K562 (cell line): Measurements from ENCODE around the gene C19orf85. TPM values are rescaled to one million over a fixed set of nuclear protein-coding genes. Genes with fewer than 3 reads are reported as not detected.
A peak's percentile ranks its signal among the peaks of the same experiment; 100 is the strongest.

Experiments used
- ATAC-seq: fragments of 200-7000 bp; cut with Tn5 transposase; 3 replicates; pipeline ENCODE4 v1.9.1; 2020; ENCODE audit warnings: moderate library complexity
- BruUV-seq: library from RNA; stranded (reverse); fragments of 400-500 nt; replicated peaks from 2 replicates; lab custom pipeline; 2021; lab: Mats Ljungman, UMichigan
- CTCF ChIA-PET: fragments of 300-600 bp; formaldehyde crosslinking; extraction: SDS; loops from one replicate; lab custom pipeline; 2021; ENCODE audit warnings: low intra/inter-chr PET ratio; lab: Yijun Ruan, JAX
- POLR2A ChIA-PET: fragments of 300-600, 350-650 bp; sonication (Branson Sonifier 250); formaldehyde crosslinking; extraction: SDS; loops from one replicate; lab custom pipeline; 2021; ENCODE audit warnings: antibody characterized with exemption, inconsistent platforms; lab: Yijun Ruan, JAX
- DNase-seq, 4 experiments: peaks; one replicate each; pipeline versions ENCODE4 v3.0.0 to v3.0.0-alpha.2; 2011 to 2018; ENCODE audit warnings: low spot score in 3 of 4, mixed read lengths in 3 of 4; ENCODE audit errors: extremely low read depth in 1 of 4
- FAIRE-seq: peaks from 2 replicates; lab custom pipeline; 2011; peaks lifted over from hg19 to GRCh38; lab: Jason Lieb, UNC
- H2AFZ ChIP-seq: 2 replicates; pipeline ENCODE4 v1.6.0; 2011; ENCODE audit warnings: low read depth, low read length, control low read depth, inconsistent platforms
- H3K27ac ChIP-seq: fragments of 200-600 bp; 3 replicates; pipeline ENCODE4 v1.8.0; 2011; ENCODE audit warnings: low read depth, mild to moderate bottlenecking, control low read depth, inconsistent platforms, low read length, moderate library complexity, mixed read lengths; ENCODE audit errors: extremely low read depth
- H3K27me3 ChIP-seq, 2 experiments: fragments of 300-600 bp in 1 of 2; 2 replicates in 1 of 2; 3 replicates in 1 of 2; pipeline versions ENCODE4 v1.6.0 to v1.8.0; 2011; ENCODE audit warnings: inconsistent platforms in 2 of 2, low read length in 2 of 2, mild to moderate bottlenecking in 1 of 2, mixed read lengths in 1 of 2, moderate library complexity in 1 of 2; ENCODE audit not compliant: control insufficient read depth in 2 of 2, insufficient read depth in 2 of 2
- H3K36me3 ChIP-seq: fragments of 300-600 bp; 3 replicates; pipeline ENCODE4 v1.8.0; 2011; ENCODE audit warnings: mild to moderate bottlenecking, low read length, inconsistent platforms; ENCODE audit not compliant: control insufficient read depth, insufficient read depth
- H3K4me1 ChIP-seq, 2 experiments: fragments of 200-600 bp in 1 of 2; replicated peaks in 1 of 2; 2 replicates in 1 of 2; 3 replicates in 1 of 2; pipeline versions ENCODE4 v1.5.1 to v1.8.0; 2011; ENCODE audit warnings: inconsistent platforms in 2 of 2, low read length in 2 of 2, mild to moderate bottlenecking in 1 of 2, mixed read lengths in 1 of 2, moderate library complexity in 1 of 2; ENCODE audit not compliant: control insufficient read depth in 2 of 2, insufficient read depth in 2 of 2
- H3K4me2 ChIP-seq: 2 replicates; pipeline ENCODE4 v1.6.1; 2011; ENCODE audit warnings: low read length, control low read depth, inconsistent platforms, mixed read lengths; ENCODE audit not compliant: insufficient read depth
- H3K4me3 ChIP-seq: fragments of 200-600 bp; sonication (generic), shearing (Covaris generic); 2 replicates; pipeline ENCODE4 v1.5.1; 2016; ENCODE audit warnings: control low read depth, inconsistent platforms
- H3K79me2 ChIP-seq: fragments of 200-600 bp; 3 replicates; pipeline ENCODE4 v1.8.0; 2011; ENCODE audit warnings: low read length, inconsistent platforms; ENCODE audit not compliant: control insufficient read depth, insufficient read depth
- H3K9ac ChIP-seq, 2 experiments: 2 replicates each; pipeline versions ENCODE4 v1.6.0 to v1.6.1; 2011; ENCODE audit warnings: low read depth in 2 of 2, low read length in 2 of 2, control low read depth in 1 of 2, inconsistent platforms in 1 of 2, mild to moderate bottlenecking in 1 of 2, mixed read lengths in 1 of 2; ENCODE audit not compliant: insufficient read depth in 1 of 2
- H3K9me1 ChIP-seq: one replicate; pipeline ENCODE4 v1.6.0; 2011; ENCODE audit warnings: inconsistent platforms, mild to moderate bottlenecking, low read length, moderate library complexity; ENCODE audit not compliant: control insufficient read depth, insufficient read depth
- H3K9me3 ChIP-seq: replicated peaks from 2 replicates; pipeline ENCODE4 v1.5.1; 2011; ENCODE audit warnings: low read depth, low read length, inconsistent platforms; ENCODE audit not compliant: control insufficient read depth, insufficient read depth
- H4K20me1 ChIP-seq: replicated peaks from 2 replicates; pipeline ENCODE4 v1.6.1; 2011; ENCODE audit warnings: low read length, inconsistent platforms, mixed read lengths; ENCODE audit not compliant: control insufficient read depth, insufficient read depth
- ARNT ChIP-seq, 2 experiments: fragments of 450-650 bp; IDR thresholded peaks; 2 replicates each; pipeline ENCODE4 v1.6.1; 2016; ENCODE audit warnings: mild to moderate bottlenecking in 1 of 2
- EGR1 ChIP-seq: fragments of 450-650 bp; conservative IDR thresholded peaks from 2 replicates; pipeline ENCODE4 v1.6.1; 2017; ENCODE audit warnings: mild to moderate bottlenecking
- ETV5 ChIP-seq: sonication (generic); formaldehyde crosslinking; IDR thresholded peaks from 2 replicates; pipeline ENCODE4 v1.4.0; 2020; ENCODE audit warnings: low read depth, mild to moderate bottlenecking, missing genetic modification reagents
- FOXK2 ChIP-seq, 2 experiments: fragments of 450-650 bp; IDR thresholded peaks in 1 of 2; conservative IDR thresholded peaks in 1 of 2; 2 replicates each; pipeline ENCODE4 v1.6.1; 2016; ENCODE audit warnings: low read depth in 2 of 2, mild to moderate bottlenecking in 1 of 2
- GATAD2A ChIP-seq: fragments of 450-650 bp; IDR thresholded peaks from 2 replicates; pipeline ENCODE4 v1.6.1; 2017
- HMGN3 ChIP-seq: IDR thresholded peaks from 2 replicates; pipeline ENCODE4 v1.6.1; 2011; ENCODE audit warnings: borderline replicate concordance, low read depth, mild to moderate bottlenecking, mixed read lengths, low read length; ENCODE audit not compliant: insufficient read length; ENCODE audit errors: extremely low read depth
- POLR2B ChIP-seq: fragments of 450-650 bp; IDR thresholded peaks from 2 replicates; pipeline ENCODE4 v1.6.1; 2018; ENCODE audit warnings: low read depth; ENCODE audit not compliant: partially characterized antibody
- POLR2G ChIP-seq: fragments of 200-400 bp; formaldehyde crosslinking; IDR thresholded peaks from 2 replicates; pipeline ENCODE4 v1.6.1; 2017; ENCODE audit warnings: low read depth, mild to moderate bottlenecking, antibody characterized with exemption, low read length, moderate library complexity
- RBFOX2 ChIP-seq: fragments of 200-400 bp; formaldehyde crosslinking; IDR thresholded peaks from 2 replicates; pipeline ENCODE4 v1.6.1; 2017; ENCODE audit warnings: low read depth, mild to moderate bottlenecking, low read length, moderate library complexity
- SFPQ ChIP-seq: fragments of 200-400 bp; formaldehyde crosslinking; IDR thresholded peaks from 2 replicates; pipeline ENCODE4 v1.6.1; 2017; ENCODE audit warnings: mild to moderate bottlenecking, low read depth, low read length, moderate library complexity
- TSC22D4 ChIP-seq: fragments of 450-650 bp; IDR thresholded peaks from 2 replicates; pipeline ENCODE4 v1.6.1; 2016; ENCODE audit warnings: missing genetic modification characterization, missing biosample characterization, control low read depth
- ZFX ChIP-seq: sonication (generic); formaldehyde crosslinking; IDR thresholded peaks from 2 replicates; pipeline ENCODE4 v1.8.0; 2022; ENCODE audit warnings: mild to moderate bottlenecking, missing genetic modification reagents, moderate library complexity
- ZNF561 ChIP-seq: fragments of 450-650 bp; formaldehyde crosslinking; conservative IDR thresholded peaks from 2 replicates; pipeline ENCODE4 v1.4.0; 2020; ENCODE audit warnings: mild to moderate bottlenecking, moderate library complexity
- WGBS: fragments of 100-300 bp; shearing (Covaris generic); methylation state at CpG from one replicate; pipeline ENCODE4 v1.1.6; 2016; ENCODE audit warnings: low coverage, mixed read lengths; ENCODE audit not compliant: insufficient coverage; ENCODE audit errors: missing lambda C conversion rate; 5-methylcytosine and 5-hydroxymethylcytosine counted together
- in situ Hi-C: fragments of 300-500 bp; cut with MboI; formaldehyde crosslinking; loops from 4 replicates; pipeline ENCODE4 v1.15.0; 2018; ENCODE audit warnings: inconsistent platforms, mixed read lengths
- intact Hi-C: fragments of 100-400 bp; cut with micrococcal nuclease; formaldehyde crosslinking; loops from 2 replicates; pipeline ENCODE4 v1.14.2; 2022
- polyA plus RNA-seq, 8 experiments: library from polyadenylated mRNA; depleted of rRNA in 4 of 8; stranded (reverse) in 5 of 8; unstranded in 3 of 8; fragments of >200 nt; fragmentation: Nextera tagmentation in 2 of 8; fragmentation: Illumina TruSeq in 1 of 8; extraction: Ambion mirVana in 2 of 8; extraction: Trizol in 1 of 8; gene quantifications; 2 replicates each; pipeline versions ENCODE4 v1.2.1 to v1.2.3, GENCODE V29; 2011 to 2014; ENCODE audit warnings: inconsistent platforms in 1 of 8, missing spikeins in 1 of 8
- total RNA-seq, 7 experiments: library from RNA; depleted of rRNA in 6 of 7; stranded (reverse); fragments of >200 nt in 6 of 7; fragmentation: Illumina TruSeq in 2 of 7; extraction: Trizol in 2 of 7; gene quantifications; 2 replicates each; pipeline versions ENCODE4 v1.2.1 to v1.2.3, GENCODE V29; 2011 to 2021; ENCODE audit warnings: low replicate concordance in 1 of 7
- TF ChIP-seq, protein P1 (sequence below): fragments of 250-450 bp; sonication (Bioruptor Pico); IDR thresholded peaks from 2 replicates; pipeline ENCODE4 v1.4.0; 2020

The C19orf85 gene
- total and polyA plus RNA-seq, 9 of the 15 experiments (the other 6 are each of a cell fraction or from before 2014, with no cell fraction given), result not detected

- intact Hi-C loops, result no loop called here
Observed at GRCh38 chr19:55477905-55478304, 13.4 kb upstream of the C19orf85 start.

DNA sequence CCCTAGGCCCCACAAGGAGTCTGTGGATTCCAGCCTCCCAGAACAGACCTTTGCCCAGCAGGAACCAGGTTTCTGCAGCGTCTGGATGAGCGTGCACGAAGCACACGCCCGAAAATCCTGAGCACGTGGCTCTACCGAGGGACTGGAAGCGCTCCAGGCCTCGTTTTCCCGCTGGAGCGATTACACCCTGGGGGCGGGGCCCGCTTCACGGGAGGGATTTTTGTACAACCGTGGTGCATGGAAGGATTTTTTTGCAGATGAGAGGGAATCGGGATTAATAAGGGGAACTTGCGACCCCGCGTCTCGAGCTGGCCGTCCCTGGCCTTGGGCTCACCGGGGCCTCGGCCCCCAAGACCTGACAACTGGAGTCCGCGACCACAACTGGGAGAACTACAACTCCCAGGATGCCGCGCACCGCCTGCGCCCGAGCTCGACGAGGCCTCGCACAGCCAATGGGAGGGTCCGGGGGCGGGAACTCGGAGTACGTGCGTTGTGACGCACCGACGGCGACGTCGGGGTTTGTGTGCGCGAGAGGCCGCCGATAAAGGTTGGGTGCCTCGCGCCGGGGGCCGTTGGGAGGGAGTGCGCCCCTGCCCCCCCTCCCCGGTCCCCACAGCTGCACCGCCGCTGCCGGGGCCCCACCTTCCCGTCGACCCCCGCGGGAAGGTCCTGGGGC lies 11.7 kb upstream of the C19orf85 start, which contains the start of gene ZNF628:
ZNF628 (plus strand) TSS at position 518 of the 676 bp plus-strand sequence. CDS start 3,294 bp downstream, outside the sequence.
- H3K36me3 ChIP-seq, result peaks cover 8% of the 10 kb centered on the region
- peak; percentile 95 for ATAC-seq
- CTCF ChIA-PET, result no interaction called here
- peaks cover 27 to 57% of the 10 kb centered on the region in 2 experiments for H3K4me1 ChIP-seq
- peak within 1 kb of the TSS; percentile 75 to 86 for H3K9ac ChIP-seq
- peaks cover 20% of the 10 kb centered on the region for H3K79me2 ChIP-seq
- 0% methylated on average over 35 of the region's 61 CpGs for WGBS
- DNase-seq, result peak; percentile 92 to 100 (median 94)
- H4K20me1 ChIP-seq, result no peaks in the 10 kb centered on the region
- in situ Hi-C loops, result no loop called here
- H3K9me1 ChIP-seq, result no peaks in the 10 kb centered on the region
- intact Hi-C loops, result no loop called here
- TSS peak; percentile 77 for BruUV-seq
- no peaks in the 10 kb centered on the region for H3K27me3 ChIP-seq
- no peaks in the 10 kb centered on the region for H3K9me3 ChIP-seq
- peak within 1 kb of the TSS; percentile 92 for H3K4me2 ChIP-seq
- H3K27ac ChIP-seq, result peak within 1 kb of the TSS; percentile 77
- peak; percentile 89 for FAIRE-seq
- POLR2A ChIA-PET, result interaction anchor here (0.6 to 3.2 kb wide), 15 partner anchors 9 to 1875 kb away, joined by 3 to 30 read pairs (median 3); partner anchors contain the start of genes ISOC2, NAT14 and UBE2S
- peak within 1 kb of the TSS; percentile 93 for H2AFZ ChIP-seq
- H3K4me3 ChIP-seq, result peak within 1 kb of the TSS; percentile 61
- TF ChIP-seq ARNT (IDR thresholded peaks at IDR 0.05) (peak; percentile 1 to 33; a peak in 1 of 4 replicates), POLR2B (peak; percentile 38), FOXK2 (conservative IDR thresholded peaks at IDR 0.05 in 1 of 2, IDR thresholded peaks at IDR 0.05 in 1 of 2; ENCODE audit: low read depth in 2 of 2) (peak in 1 of 2 experiments; percentile 42; a peak in 2 of 4 replicates), HMGN3 (peak; percentile 79), SFPQ (no peak), TSC22D4 (tag) (no peak), ETV5 (peak; percentile 66), EGR1 (peak; percentile 95)
- TF ChIP-seq, protein P1, sequence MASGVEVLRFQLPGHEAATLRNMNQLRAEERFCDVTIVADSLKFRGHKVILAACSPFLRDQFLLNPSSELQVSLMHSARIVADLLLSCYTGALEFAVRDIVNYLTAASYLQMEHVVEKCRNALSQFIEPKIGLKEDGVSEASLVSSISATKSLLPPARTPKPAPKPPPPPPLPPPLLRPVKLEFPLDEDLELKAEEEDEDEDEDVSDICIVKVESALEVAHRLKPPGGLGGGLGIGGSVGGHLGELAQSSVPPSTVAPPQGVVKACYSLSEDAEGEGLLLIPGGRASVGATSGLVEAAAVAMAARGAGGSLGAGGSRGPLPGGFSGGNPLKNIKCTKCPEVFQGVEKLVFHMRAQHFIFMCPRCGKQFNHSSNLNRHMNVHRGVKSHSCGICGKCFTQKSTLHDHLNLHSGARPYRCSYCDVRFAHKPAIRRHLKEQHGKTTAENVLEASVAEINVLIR (CRISPR knock-in tag), result peak; percentile 98

More at GRCh38 chr19:55477905-55478304, 13.4 kb upstream of the C19orf85 start:
- Histone ChIP-seq H3K79me2 (peaks cover 20% of the 10 kb centered on the region), H2AFZ (no peak overlapping the region), H3K9me3 (no peaks in the 10 kb centered on the region), H3K4me1 (peaks cover 27 to 57% of the 10 kb centered on the region in 2 experiments), H3K27ac (peak overlapping the region; percentile 36; the same call in 2 of the 3 replicates), H3K4me2 (peak overlapping the region; percentile 92), H3K9ac (peak overlapping the region; percentile 67 to 76; a peak in 3 of 4 replicates), H3K36me3 (peaks cover 17% of the 10 kb centered on the region), H3K27me3 (no peaks in the 10 kb centered on the region), H4K20me1 (no peaks in the 10 kb centered on the region), H3K9me1 (no peaks in the 10 kb centered on the region), H3K4me3 (peak overlapping the region; percentile 61)
- ATAC-seq (no peak), FAIRE-seq (peak; percentile 64), DNase-seq (no peak)
- no TSS peak for BruUV-seq
- ChIA-PET CTCF (no interaction called here), POLR2A (interaction anchor here (1.4 to 3.2 kb wide), 3 partner anchors 11 to 16 kb away, joined by 5 to 26 read pairs (median 9); partner anchors contain the start of gene ISOC2)
- in situ Hi-C loops, result no loop called here
- TF ChIP-seq ZFX (CRISPR knock-in tag) (0 out of 2 replicates have a peak, but pooled peaks have one; percentile 2), GATAD2A (no peak), ZNF561 (CRISPR knock-in tag) (no peak), POLR2G (peak; percentile 56; the same call in 1 of the 2 replicates), RBFOX2 (peak; percentile 58; the same call in 1 of the 2 replicates)
- WGBS, result 69% methylated on average over 13 of the region's 13 CpGs
